HG03139 (cell line): ENCODE data around the gene SLC16A13.

ENCODE experiments used
- ATAC-seq: cut with Tn5 transposase; IDR thresholded peaks from one replicate; pipeline ENCODE4 v1.9.1; 2021; ENCODE audit not compliant: unreplicated experiment

SLC16A13 gene

GRCh38 chr17:7011942-7012254 is 23.9 kb upstream of the SLC16A13 start:
- no peak for ATAC-seq

GRCh38 chr17:7014261-7014994 is 21.4 kb upstream of the SLC16A13 start:
- ATAC-seq: peak; percentile 68

GRCh38 chr17:7014995-7015958 is 20.5 kb upstream of the SLC16A13 start:
- ATAC-seq: peak; percentile 34

GRCh38 chr17:7016418-7016817 is 19.4 kb upstream of the SLC16A13 start:
- ATAC-seq: no peak

GRCh38 chr17:7016886-7017826 is 18.7 kb upstream of the SLC16A13 start:
- no peak for ATAC-seq

- ATAC-seq: no peak
These were observed 18.0 kb upstream of the SLC16A13 start for GRCh38 chr17:7017827-7018200.

- ATAC-seq: no peak
These were observed 17.4 kb upstream of the SLC16A13 start for GRCh38 chr17:7018331-7018964.

- no peak for ATAC-seq
These were observed 16.4 kb upstream of the SLC16A13 start for GRCh38 chr17:7019367-7019766.

- no peak for ATAC-seq
These were observed 15.8 kb upstream of the SLC16A13 start for GRCh38 chr17:7019839-7020519.

GRCh38 chr17:7020894-7021664 is 14.7 kb upstream of the SLC16A13 start:
- ATAC-seq: no peak

- ATAC-seq: peak; percentile 65
These were observed 13.6 kb upstream of the SLC16A13 start for GRCh38 chr17:7021993-7022778.

- ATAC-seq: no peak
These were observed 12.8 kb upstream of the SLC16A13 start, which contains the start of gene BCL6B for GRCh38 chr17:7022781-7023571. Gene BCL6B, plus strand, starts transcription at chr17:7023050. Its CDS starts 622 bp downstream, at chr17:7023672.

GRCh38 chr17:7023576-7024401 is 12.0 kb upstream of the SLC16A13 start:
- ATAC-seq: no peak

- ATAC-seq: no peak
These were observed 11.4 kb upstream of the SLC16A13 start for GRCh38 chr17:7024402-7024785.

- ATAC-seq: no peak
These were observed 10.6 kb upstream of the SLC16A13 start for GRCh38 chr17:7025245-7025644.

GRCh38 chr17:7026471-7027115 is 9.2 kb upstream of the SLC16A13 start:
- no peak for ATAC-seq
